Stimulated activated CD4-positive, alpha-beta T cell treated with anti-CD3 and anti-CD28 coated beads, Interleukin-1b, Interleukin-23, amount 100 ng/mL, for 48 hours (primary cell): ENCODE results near the gene NAT9.

ENCODE experiments used
- DNase-seq: peaks from one replicate; pipeline ENCODE4 v3.0.0-alpha.2; 2020

Gene NAT9, protein sequence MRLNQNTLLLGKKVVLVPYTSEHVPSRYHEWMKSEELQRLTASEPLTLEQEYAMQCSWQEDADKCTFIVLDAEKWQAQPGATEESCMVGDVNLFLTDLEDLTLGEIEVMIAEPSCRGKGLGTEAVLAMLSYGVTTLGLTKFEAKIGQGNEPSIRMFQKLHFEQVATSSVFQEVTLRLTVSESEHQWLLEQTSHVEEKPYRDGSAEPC

DNA sequence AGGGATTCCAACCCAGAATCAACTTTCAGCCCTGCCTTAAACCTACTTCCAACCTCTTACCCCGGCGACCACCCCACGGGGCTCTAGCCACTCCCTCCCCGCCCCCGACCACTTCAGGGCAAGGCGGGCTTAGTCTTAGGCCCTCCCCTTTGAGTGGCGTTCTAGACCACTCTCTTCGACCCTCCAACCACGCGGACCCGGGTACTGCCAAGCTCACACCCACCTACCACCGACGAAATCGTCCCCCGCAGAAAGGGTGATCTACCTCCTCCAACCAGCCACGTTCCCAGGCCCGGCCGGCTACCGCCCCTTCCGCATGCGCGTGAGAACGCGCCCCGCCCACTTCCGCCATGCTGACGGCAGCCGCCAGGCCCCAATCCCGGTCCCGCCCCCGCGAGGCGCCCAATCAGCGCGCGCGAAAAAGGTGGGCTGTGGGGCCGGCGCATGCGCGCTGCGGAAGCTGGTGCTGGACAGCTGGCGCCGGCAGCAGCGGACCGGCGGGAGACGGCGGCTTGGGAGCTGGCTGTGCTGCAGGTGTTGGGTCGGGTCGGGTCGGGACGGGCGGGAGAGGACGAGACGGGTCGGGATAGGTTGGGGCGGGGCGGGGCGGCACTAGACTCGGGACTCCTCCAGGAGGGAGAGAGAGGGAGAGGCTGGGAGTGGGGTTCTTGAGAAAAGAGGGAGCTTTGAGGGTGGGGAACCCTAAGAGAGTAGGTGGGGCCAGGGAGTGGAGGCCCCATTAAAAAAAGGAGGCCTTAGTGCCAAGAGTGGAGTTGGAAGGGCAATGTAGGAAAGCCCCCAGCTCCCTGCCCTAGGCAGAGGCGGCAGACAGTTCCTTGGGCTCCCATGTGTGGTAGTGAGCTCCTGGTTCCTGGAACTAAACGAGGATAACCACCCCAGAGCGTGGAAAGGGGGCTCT is at the start of gene NAT9:
Gene NAT9, minus strand, starts transcription at position 302 of the 919 bp plus-strand sequence. CDS start 647 bp downstream, outside the sequence.
- DNase-seq: peak; percentile 98

GRCh38 chr17:74824961-74825627 is 48.9 kb upstream of the NAT9 start:
- DNase-seq: no peak

- no peak for DNase-seq
Measured at GRCh38 chr17:74822939-74823367, 46.8 kb upstream of the NAT9 start.

DNA sequence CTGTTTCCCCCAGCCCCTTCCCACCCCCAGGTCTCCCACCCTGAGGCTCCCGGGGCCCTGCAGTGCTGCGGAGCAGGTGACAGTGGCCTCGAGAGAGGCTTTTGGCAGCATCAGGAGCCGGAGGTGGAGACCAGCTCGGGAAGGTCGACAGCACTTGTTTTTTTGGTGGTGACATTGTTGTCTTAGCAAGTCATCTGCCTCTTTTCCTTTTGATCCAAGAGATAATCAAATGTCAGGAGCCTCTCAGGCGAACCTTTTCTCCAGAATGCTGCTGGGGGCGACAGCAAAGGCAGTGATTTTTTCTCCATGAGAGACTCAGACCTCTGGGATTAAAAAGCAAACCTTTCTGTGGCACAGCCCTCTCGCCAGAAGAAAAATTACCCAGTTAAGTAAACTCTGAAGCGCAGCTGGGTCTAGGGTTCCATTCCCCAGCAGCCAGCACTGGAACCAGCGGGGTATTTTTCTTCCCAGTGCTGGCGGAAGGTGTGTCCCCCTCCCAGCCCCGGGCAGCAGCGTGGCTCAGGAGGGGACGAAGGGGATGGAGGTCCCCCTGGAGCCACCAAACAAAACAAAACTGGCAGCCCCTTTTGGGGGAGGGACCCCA is 46.3 kb upstream of the NAT9 start:
- no peak for DNase-seq

- no peak for DNase-seq
Measured at GRCh38 chr17:74821655-74822334, 45.6 kb upstream of the NAT9 start.

GRCh38 chr17:74819801-74820436 is 43.8 kb upstream of the NAT9 start:
- DNase-seq: no peak

DNA sequence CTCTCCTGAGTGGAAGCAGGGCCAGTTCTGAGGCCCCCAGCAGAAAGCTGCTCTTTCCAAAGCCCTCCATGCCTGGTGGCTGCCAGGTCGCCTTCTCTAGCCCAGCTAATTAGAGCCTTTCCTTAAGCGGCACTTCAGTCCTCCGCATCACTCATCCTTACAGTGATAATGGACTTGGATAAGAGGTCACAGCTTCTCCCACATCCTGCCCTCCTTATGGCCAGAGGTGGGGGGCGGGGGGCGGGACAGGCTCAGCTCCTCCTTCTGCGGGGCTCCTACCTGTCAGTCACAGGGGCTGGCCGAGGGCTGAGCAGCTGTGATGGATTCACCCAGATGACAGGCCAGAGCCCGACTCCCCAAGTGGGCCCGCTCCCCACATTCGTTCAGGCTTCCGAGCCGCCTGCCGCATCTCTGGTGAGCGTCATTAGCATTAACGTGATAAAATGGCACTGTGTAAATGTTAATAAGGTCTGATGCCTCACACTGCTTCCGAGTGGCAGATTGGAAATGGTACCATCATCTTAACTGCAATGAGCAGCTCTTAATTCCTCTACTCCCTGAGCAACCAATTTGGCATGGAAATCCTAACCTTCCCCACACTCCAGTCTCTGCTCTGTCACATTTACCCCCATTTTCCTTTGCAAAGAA is 42.3 kb upstream of the NAT9 start:
- DNase-seq: no peak

- DNase-seq: no peak
Measured at GRCh38 chr17:74816905-74817620, 40.9 kb upstream of the NAT9 start.

DNA sequence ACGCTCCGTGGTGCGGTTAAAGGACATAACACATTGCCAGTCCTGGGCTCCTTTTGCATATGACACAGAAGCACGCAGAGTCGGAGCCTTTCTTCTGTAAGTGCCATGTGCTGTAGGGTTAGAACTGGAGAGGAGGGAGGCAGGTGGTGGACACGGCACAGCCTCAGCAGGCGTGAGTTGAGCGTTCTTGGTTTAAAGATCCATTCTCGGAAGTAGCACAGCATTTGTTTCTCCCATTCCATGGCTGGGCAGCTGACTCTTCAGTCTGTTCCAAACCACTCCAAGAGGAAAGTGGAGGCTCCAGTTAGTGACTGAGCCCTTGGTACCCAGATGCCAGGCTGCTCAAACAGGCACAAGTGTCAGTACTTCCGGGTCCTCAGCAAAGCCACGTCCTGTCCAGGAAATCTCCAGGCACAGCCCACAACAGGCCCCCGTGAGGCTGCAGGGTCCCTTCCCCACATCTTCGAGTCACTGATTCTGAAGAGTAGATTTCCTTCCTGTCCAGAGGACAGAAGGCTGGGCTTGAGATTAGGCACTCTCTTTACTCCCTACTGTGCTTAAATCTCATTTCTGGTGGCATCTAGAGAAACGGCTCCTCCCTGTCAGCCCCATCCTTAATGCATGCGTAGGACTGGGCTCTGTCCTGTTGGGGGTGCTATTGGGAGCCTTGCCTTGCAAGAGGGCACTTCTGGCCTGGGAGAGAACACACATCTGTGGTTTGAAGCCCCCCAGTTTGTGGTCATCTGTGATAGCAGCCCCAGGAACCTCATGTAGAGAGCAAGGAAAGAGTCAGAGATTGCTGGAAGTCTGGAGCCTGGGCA is 39.6 kb upstream of the NAT9 start:
- DNase-seq: no peak

GRCh38 chr17:74815067-74815466 is 38.9 kb upstream of the NAT9 start:
- DNase-seq: no peak

GRCh38 chr17:74814453-74814852 is 38.3 kb upstream of the NAT9 start:
- DNase-seq: no peak

DNA sequence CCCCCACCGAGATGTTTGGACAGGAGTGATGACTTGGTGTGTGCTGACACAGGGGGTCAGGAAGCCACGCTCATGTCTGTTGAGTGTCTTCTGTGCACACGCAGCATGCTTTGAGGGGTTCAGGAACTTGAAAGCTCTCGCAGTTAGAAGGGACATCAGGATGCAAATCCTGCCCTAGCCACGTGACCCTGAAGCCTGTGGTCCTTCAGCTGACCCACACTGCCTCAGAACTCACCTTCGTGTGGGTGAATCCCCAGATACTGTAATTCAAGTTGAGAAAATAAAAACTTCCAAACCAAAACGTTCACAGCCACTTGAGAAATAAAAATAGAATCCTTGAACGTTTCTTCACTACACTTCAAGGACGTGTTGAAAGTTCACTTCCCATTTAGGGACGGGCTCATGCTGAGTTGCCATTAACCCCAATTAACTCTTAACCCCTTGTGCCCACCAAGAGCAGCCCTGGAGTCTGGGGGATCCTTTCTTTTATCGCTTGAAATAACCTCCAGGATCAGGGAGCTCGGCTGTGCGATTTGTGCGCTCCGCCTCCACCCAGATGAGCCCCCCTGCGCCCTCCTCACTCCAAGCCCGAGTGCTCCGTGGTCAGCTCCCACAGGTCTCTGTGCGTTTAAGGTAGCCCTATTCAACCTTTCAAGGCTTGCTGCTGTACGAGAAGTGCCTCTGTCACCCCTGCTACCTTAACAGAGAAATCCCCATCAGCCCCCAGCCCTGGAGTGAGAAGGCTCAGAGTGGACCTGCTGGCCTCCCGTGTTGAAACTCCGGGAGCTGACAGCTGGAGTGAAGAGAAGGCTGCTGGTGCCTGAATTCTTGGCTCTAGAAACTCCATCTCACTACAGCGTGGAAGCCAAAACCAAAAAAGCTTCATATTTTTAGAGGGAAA is 36.2 kb upstream of the NAT9 start:
- DNase-seq: no peak

- DNase-seq: no peak
Measured at GRCh38 chr17:74810699-74811485, 34.7 kb upstream of the NAT9 start.

- no peak for DNase-seq
Measured at GRCh38 chr17:74808714-74809430, 32.7 kb upstream of the NAT9 start.

GRCh38 chr17:74807925-74808324 is 31.8 kb upstream of the NAT9 start:
- DNase-seq: no peak

DNA sequence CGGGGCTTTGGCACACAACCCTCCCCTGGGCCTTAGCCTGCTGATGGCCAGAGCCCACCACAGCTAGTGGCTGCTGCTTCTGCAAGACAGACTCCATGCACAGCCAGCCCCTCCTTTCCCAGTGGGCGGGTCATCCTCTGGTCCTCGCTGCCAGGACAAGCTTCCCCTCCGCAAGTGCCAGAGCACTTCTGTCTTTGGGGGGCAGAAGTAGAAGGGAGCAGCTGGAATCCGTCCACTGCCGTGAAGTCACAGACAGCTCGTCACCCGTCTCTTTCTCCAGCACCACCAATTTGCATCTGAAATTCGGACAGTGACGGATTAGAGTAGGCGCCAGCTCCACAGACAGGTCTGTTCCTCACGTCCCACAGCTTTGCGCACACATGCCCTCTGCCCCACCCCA is 31.3 kb upstream of the NAT9 start:
- no peak for DNase-seq

- DNase-seq: no peak
Measured at GRCh38 chr17:74806334-74806733, 30.2 kb upstream of the NAT9 start.
